Skeletal muscle satellite cell (primary cell): ENCODE data around the gene KICS2.
"Not testable (repeated sequence)": the region's sequence is repeated elsewhere in the genome, so short reads cannot be mapped to it uniquely, and the experiment has no call there.

ENCODE experiments used
- H3K27me3 ChIP-seq: 2 replicates; pipeline ENCODE4 v1.7.0; 2013; ENCODE audit warnings: low read length; ENCODE audit not compliant: control insufficient read depth, insufficient read depth
- H3K36me3 ChIP-seq: 2 replicates; pipeline ENCODE4 v1.7.0; 2013; ENCODE audit warnings: mild to moderate bottlenecking, control low read depth, low read length; ENCODE audit not compliant: insufficient read depth
- H3K4me1 ChIP-seq: 2 replicates; pipeline ENCODE4 v1.7.0; 2013; ENCODE audit warnings: low read length; ENCODE audit not compliant: control insufficient read depth, insufficient read depth
- H3K4me2 ChIP-seq: 2 replicates; pipeline ENCODE4 v1.7.0; 2013; ENCODE audit warnings: mild to moderate bottlenecking, low read length
- H3K4me3 ChIP-seq: 2 replicates; pipeline ENCODE4 v1.7.0; 2013; ENCODE audit warnings: low read length
- H3K9ac ChIP-seq: 2 replicates; pipeline ENCODE4 v1.7.0; 2013; ENCODE audit warnings: mild to moderate bottlenecking, low read depth, low read length, moderate library complexity
- H3K9me3 ChIP-seq: replicated peaks from 2 replicates; pipeline ENCODE4 v1.7.0; 2013; ENCODE audit warnings: mild to moderate bottlenecking, control low read depth, low read length

The KICS2 gene

DNA sequence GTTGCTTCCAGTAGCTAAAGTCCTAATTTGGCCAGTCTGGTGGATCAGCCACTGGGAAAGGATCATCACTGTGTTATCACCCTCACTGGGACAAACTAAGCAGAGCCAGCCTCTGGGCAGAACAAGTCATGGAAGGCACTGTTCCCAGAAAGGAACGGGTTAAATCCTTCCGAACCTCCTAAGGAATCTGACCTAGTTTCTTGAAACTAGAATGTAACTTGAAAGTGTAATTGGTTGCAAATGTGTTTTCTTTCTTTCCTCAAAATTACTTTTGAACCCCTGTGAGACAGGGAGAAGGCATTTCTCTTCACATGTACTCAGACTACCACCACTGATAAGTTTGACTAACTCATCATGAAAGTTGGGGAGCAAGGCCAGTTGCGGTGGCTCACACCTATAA lies 18.7 kb upstream of the KICS2 start:
- H3K27me3 ChIP-seq, result no peaks in the 10 kb centered on the region
- H3K4me1 ChIP-seq, result no peaks in the 10 kb centered on the region
- no peak overlapping the region for H3K4me3 ChIP-seq
- H3K4me2 ChIP-seq, result no peak overlapping the region
- no peaks in the 10 kb centered on the region for H3K36me3 ChIP-seq
- no peaks in the 10 kb centered on the region for H3K9me3 ChIP-seq
- no peak overlapping the region for H3K9ac ChIP-seq

GRCh38 chr12:64237382-64237781 lies 15.3 kb upstream of the KICS2 start:
- Histone ChIP-seq H3K4me1 (no peaks in the 10 kb centered on the region), H3K27me3 (no peaks in the 10 kb centered on the region), H3K9ac (no peak overlapping the region), H3K36me3 (no peaks in the 10 kb centered on the region), H3K4me2 (no peak overlapping the region), H3K4me3 (no peak overlapping the region), H3K9me3 (no peaks in the 10 kb centered on the region)

- Histone ChIP-seq H3K4me2 (no peak overlapping the region), H3K4me3 (no peak overlapping the region), H3K9me3 (no peaks in the 10 kb centered on the region), H3K36me3 (no peaks in the 10 kb centered on the region), H3K9ac (no peak overlapping the region), H3K4me1 (no peaks in the 10 kb centered on the region), H3K27me3 (no peaks in the 10 kb centered on the region)
These were observed 14.5 kb upstream of the KICS2 start for GRCh38 chr12:64236549-64236948.

GRCh38 chr12:64232196-64232595 lies 10.1 kb upstream of the KICS2 start:
- no peaks in the 10 kb centered on the region for H3K9me3 ChIP-seq
- H3K9ac ChIP-seq, result no peak overlapping the region
- H3K36me3 ChIP-seq, result no peaks in the 10 kb centered on the region
- H3K4me3 ChIP-seq, result no peak overlapping the region
- no peaks in the 10 kb centered on the region for H3K27me3 ChIP-seq
- no peak overlapping the region for H3K4me2 ChIP-seq
- H3K4me1 ChIP-seq, result no peaks in the 10 kb centered on the region

DNA sequence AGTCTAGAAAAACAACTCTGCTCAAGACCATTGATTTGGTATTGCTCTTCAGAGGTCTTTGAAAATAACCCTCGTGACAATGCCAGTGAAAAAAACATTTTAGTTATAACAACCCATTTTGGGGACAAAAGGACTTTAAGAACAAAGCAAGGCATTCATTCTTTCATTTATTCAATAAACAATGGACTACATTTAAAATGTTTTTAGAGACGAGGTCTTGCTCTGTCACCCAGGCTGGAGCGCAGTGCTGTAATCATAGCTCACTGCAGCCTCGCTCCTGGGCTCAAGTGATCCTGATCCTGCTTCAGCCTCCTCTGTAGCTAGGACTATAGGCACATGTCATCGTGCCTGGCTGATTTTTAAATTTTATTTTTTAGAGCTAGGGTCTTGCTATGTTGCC lies 7.7 kb upstream of the KICS2 start:
- Histone ChIP-seq H3K36me3 (no peaks in the 10 kb centered on the region), H3K27me3 (no peaks in the 10 kb centered on the region), H3K9me3 (no peaks in the 10 kb centered on the region), H3K4me3 (no peak overlapping the region), H3K4me1 (no peaks in the 10 kb centered on the region), H3K9ac (no peak overlapping the region), H3K4me2 (no peak overlapping the region)

- no peaks in the 10 kb centered on the region for H3K9me3 ChIP-seq
- H3K4me2 ChIP-seq, result no peak overlapping the region
- H3K4me3 ChIP-seq, result no peak overlapping the region
- H3K27me3 ChIP-seq, result no peaks in the 10 kb centered on the region
- H3K36me3 ChIP-seq, result no peaks in the 10 kb centered on the region
- no peak overlapping the region for H3K9ac ChIP-seq
- no peaks in the 10 kb centered on the region for H3K4me1 ChIP-seq
These were observed 7.1 kb upstream of the KICS2 start for GRCh38 chr12:64229240-64229639.

DNA sequence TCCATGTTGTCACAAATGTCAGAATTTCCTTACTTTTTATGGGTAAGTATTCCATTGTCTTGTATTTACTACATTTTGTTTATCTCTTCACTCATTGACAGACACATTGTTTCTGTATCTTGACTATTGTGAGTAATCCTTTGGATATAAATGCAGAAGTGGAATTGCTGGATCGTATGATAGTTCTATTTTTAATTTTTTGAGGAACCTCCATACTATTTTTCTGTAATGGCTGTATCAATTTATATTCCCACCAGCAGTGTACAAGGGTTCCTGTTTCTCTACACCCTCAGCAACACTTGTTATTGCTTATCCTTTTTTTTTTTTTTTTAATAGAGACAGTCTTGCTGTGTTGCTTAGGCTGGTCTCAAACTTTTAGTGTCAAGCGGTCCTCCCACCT lies 3.5 kb upstream of the KICS2 start:
- Histone ChIP-seq H3K4me2 (no peak overlapping the region), H3K9me3 (no peaks in the 10 kb centered on the region), H3K36me3 (no peaks in the 10 kb centered on the region), H3K4me3 (no peak overlapping the region), H3K9ac (no peak overlapping the region), H3K27me3 (no peaks in the 10 kb centered on the region), H3K4me1 (peaks cover 10% of the 10 kb centered on the region)

DNA sequence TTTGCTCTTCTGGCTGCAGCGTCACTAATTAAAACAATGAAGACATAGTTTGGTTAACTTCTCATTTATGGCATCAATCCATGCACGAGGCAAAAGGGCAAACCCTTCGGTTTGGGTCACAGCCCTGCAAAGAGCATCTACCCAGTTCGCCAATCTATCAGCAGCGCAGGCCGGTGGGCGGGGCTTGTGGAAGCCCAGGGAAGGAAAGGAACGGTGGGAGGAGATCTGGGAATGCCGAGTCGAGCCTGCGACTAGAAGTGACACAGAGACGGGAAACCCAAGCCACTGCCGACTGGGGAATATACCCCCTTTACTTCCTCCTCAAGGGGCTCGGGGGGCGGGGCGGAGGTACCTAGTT lies 466 bp downstream of the KICS2 start:
- Histone ChIP-seq H3K36me3 (no peaks in the 10 kb centered on the region), H3K9me3 (no peaks in the 10 kb centered on the region), H3K4me2 (peak overlapping the region; percentile 93), H3K4me3 (peak overlapping the region; percentile 85), H3K27me3 (no peaks in the 10 kb centered on the region), H3K9ac (peak overlapping the region; percentile 93), H3K4me1 (peaks cover 10% of the 10 kb centered on the region)

DNA sequence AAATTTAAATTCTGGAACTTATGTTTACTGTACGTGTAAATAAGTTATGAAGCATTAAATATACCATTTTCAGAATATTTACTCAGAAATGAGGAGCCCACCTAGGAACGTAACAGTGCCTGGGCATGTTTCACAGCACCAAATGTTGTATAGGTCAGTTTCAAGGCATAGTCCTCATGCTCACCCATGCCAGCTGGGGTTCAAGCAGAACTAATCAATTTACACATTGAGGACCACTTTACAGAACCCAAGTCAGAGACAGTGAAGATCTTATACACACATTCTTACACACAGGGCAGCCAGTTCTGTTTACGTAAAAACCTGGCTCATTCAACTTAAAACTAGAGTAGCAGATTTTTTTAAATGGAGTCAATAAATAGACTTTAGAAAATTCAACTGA lies 2.0 kb downstream of the KICS2 start:
- Histone ChIP-seq H3K36me3 (no peaks in the 10 kb centered on the region), H3K4me3 (no peak overlapping the region), H3K9ac (no peak overlapping the region), H3K27me3 (no peaks in the 10 kb centered on the region), H3K4me2 (no peak overlapping the region), H3K9me3 (no peaks in the 10 kb centered on the region), H3K4me1 (peaks cover 10% of the 10 kb centered on the region)

DNA sequence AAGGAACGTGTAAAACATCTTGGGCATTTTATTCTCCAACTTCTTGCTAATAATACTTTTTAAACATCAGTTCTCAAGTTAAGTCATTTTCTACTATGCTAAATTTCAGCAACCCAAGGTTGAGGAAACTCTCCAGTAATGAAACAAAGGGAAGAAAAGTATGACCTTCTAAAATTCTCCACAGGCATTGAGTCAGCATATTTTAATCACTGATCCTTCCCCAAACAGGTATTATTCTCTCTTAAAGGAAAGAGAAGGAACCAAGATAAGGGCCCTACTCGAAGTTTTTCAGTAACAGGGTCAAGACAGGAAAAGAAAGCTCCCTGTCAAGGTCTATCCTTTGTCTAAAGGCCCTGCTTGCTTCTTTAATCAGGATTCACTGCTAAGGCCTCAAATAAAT lies 3.0 kb downstream of the KICS2 start:
- no peaks in the 10 kb centered on the region for H3K9me3 ChIP-seq
- H3K4me1 ChIP-seq, result peaks cover 10% of the 10 kb centered on the region
- H3K4me2 ChIP-seq, result no peak overlapping the region
- H3K9ac ChIP-seq, result no peak overlapping the region
- H3K36me3 ChIP-seq, result no peaks in the 10 kb centered on the region
- H3K4me3 ChIP-seq, result no peak overlapping the region
- no peaks in the 10 kb centered on the region for H3K27me3 ChIP-seq

- Histone ChIP-seq H3K9me3 (no peaks in the 10 kb centered on the region), H3K4me3 (no peak overlapping the region), H3K4me2 (no peak overlapping the region), H3K4me1 (peaks cover 10% of the 10 kb centered on the region), H3K27me3 (no peaks in the 10 kb centered on the region), H3K36me3 (no peaks in the 10 kb centered on the region), H3K9ac (no peak overlapping the region)
These were observed 3.5 kb downstream of the KICS2 start for GRCh38 chr12:64218597-64218996.

DNA sequence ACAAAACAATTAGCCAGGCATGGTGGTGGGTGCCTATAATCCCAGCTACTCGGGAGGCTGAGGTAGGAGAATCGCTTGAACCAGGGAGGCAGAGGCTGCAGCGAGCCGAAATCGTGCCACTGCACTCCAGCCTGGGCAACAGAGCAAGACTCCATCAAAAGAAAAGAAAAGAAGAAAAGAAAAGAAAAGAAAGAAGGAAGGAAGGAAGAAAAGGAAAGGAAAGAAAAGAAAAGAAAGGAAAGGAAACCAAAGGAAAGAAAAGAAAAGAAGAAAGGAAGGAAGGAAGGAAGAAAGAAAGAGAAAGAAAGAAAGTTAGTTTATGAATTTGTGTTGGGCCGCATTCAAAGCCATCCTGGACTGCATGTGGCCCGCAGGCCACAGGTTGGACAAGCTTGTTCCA lies 4.5 kb downstream of the KICS2 start:
- not testable (repeated sequence) for H3K9me3 ChIP-seq, H3K9ac ChIP-seq, H3K27me3 ChIP-seq, H3K4me3 ChIP-seq, H3K36me3 ChIP-seq, H3K4me2 ChIP-seq
- H3K4me1 ChIP-seq, result peaks cover 10% of the 10 kb centered on the region

DNA sequence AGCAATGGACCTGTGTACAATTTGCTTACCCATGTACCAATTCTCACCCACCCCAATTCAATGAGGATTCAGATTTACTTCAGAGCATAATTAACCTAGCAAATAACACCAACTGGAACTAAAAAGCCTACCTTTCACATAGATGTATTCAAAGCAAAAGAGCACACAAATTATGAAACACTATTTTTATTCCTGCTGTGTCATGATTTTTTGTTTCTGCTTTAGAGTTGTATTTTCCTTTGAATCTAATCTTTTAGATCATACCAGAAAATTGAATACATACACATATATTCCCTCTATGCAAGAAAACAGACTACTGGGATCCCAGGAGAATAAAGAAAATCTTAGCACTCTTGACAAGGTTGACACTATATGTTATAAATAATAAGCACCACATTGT lies 5.9 kb downstream of the KICS2 start:
- Histone ChIP-seq H3K36me3 (no peaks in the 10 kb centered on the region), H3K9me3 (no peaks in the 10 kb centered on the region), H3K4me2 (no peak overlapping the region), H3K4me3 (no peak overlapping the region), H3K4me1 (peaks cover 7% of the 10 kb centered on the region), H3K27me3 (no peaks in the 10 kb centered on the region), H3K9ac (no peak overlapping the region)
